Karpas-422 (cell line): ENCODE results near the gene EVA1A. TPM values are rescaled to one million over a fixed set of nuclear protein-coding genes. Genes with fewer than 3 reads are reported as not detected.
A peak's percentile ranks its signal among the peaks of the same experiment; 100 is the strongest.

Source experiments
- DNase-seq: peaks from one replicate; pipeline ENCODE4 v3.0.0-alpha.2; 2015
- H2AFZ ChIP-seq: fragments of 200-600 bp; sonication (generic); 2 replicates; pipeline ENCODE4 v1.6.1; 2014; ENCODE audit warnings: antibody characterized with exemption, low read length, mixed read lengths
- H3K27ac ChIP-seq: fragments of 200-600 bp; sonication (generic); 2 replicates; pipeline ENCODE4 v1.5.1; 2014; ENCODE audit warnings: mild to moderate bottlenecking, low read length, moderate library complexity
- H3K27me3 ChIP-seq: fragments of 200-600 bp; sonication (generic); 2 replicates; pipeline ENCODE4 v1.6.1; 2014; ENCODE audit warnings: low read length, mixed read lengths
- H3K36me3 ChIP-seq: fragments of 200-600 bp; sonication (generic); 2 replicates; pipeline ENCODE4 v1.6.1; 2014; ENCODE audit warnings: low read length, mixed read lengths; ENCODE audit not compliant: insufficient read depth
- H3K4me1 ChIP-seq: fragments of 200-600 bp; sonication (generic); 2 replicates; pipeline ENCODE4 v1.6.1; 2014; ENCODE audit warnings: mild to moderate bottlenecking, low read length, mixed read lengths
- H3K4me2 ChIP-seq: fragments of 200-600 bp; sonication (generic); 2 replicates; pipeline ENCODE4 v1.6.1; 2014; ENCODE audit warnings: low read length, low read depth, mild to moderate bottlenecking; ENCODE audit not compliant: poor library complexity, severe bottlenecking
- H3K4me3 ChIP-seq: fragments of 200-600 bp; sonication (generic); 2 replicates; pipeline ENCODE4 v1.5.1; 2014; ENCODE audit warnings: mild to moderate bottlenecking, antibody characterized with exemption, low read length, mixed read lengths
- H3K79me2 ChIP-seq: fragments of 200-600 bp; sonication (generic); 2 replicates; pipeline ENCODE4 v1.6.1; 2014; ENCODE audit warnings: mild to moderate bottlenecking, low read length, mixed read lengths
- H3K9ac ChIP-seq: fragments of 200-600 bp; sonication (generic); 2 replicates; pipeline ENCODE4 v1.6.0; 2014; ENCODE audit warnings: low read length
- H3K9me2 ChIP-seq: fragments of 200-600 bp; sonication (generic), shearing (Covaris generic); replicated peaks from 2 replicates; pipeline ENCODE4 v1.6.0; 2014; ENCODE audit warnings: mild to moderate bottlenecking, low read length, moderate library complexity; ENCODE audit not compliant: insufficient read depth
- H3K9me3 ChIP-seq: fragments of 300-700, 200-600 bp; sonication (generic); 2 replicates; pipeline ENCODE4 v1.6.1; 2014; ENCODE audit warnings: low read length, mixed read lengths
- H4K20me1 ChIP-seq: fragments of 200-600 bp; sonication (generic); 2 replicates; pipeline ENCODE4 v1.6.1; 2014; ENCODE audit warnings: mild to moderate bottlenecking, antibody characterized with exemption, low read length, low read depth; ENCODE audit not compliant: insufficient read depth
- total RNA-seq: library from RNA; depleted of rRNA; stranded (reverse); fragments of >200 nt; shearing (Covaris generic); gene quantifications from 2 replicates; pipeline ENCODE4 v1.2.3, GENCODE V29; 2014; ENCODE audit warnings: low replicate concordance; rRNA removed

Gene EVA1A, protein sequence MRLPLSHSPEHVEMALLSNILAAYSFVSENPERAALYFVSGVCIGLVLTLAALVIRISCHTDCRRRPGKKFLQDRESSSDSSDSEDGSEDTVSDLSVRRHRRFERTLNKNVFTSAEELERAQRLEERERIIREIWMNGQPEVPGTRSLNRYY
- not detected in 2 replicates for total RNA-seq

DNA sequence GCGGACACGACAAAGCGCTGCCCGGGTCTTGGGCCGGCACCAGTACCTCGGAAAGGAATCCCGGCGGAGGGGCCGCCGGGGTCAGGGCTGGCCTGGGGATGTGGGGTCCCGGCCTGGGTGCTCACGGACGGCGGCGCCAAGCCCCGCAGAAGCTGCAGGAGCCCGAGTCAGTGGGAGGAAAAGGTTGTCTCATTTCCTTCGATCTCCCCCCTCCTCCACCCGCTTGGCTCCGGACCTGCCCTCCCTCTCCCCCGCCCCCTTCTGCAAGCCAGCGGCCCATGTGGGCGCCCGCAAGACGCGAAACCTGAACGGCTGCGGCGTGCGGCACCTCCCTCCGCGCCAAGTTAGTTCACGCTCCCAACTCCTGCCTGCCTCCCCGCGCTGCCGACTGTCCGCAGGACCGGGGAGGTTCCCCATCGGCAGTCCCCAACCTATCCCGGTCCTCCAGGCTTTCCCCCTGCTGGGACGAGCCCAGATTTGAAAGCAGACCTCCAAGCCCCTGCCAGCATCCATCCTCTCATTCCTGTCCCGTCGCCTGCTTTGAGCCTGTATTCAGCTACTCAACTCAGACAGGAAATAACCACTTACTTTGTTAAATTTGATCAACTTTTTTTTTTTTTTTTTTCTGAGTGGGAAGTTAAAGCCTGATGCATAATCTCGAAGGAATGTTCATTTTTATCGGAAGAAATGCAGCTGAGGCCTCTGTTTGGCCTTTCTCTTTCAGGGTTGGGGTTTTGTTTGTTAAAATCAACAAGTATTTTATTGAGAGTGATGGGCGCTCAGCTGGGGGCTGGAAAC lies at the start of gene EVA1A:
Gene EVA1A (minus strand): TSS at position 172 of the 798 bp plus-strand sequence. CDS start 42,799 bp downstream, outside the sequence.
- H3K4me1 ChIP-seq, result no peaks in the 10 kb centered on the region
- no peaks in the 10 kb centered on the region for H3K79me2 ChIP-seq
- H2AFZ ChIP-seq, result no peak within 1 kb of the TSS
- no peak within 1 kb of the TSS for H3K4me3 ChIP-seq
- no peak for DNase-seq
- H3K36me3 ChIP-seq, result no peaks in the 10 kb centered on the region
- no peaks in the 10 kb centered on the region for H3K9me2 ChIP-seq
- no peak within 1 kb of the TSS for H3K27ac ChIP-seq
- no peaks in the 10 kb centered on the region for H4K20me1 ChIP-seq
- H3K27me3 ChIP-seq, result no peaks in the 10 kb centered on the region
- no peak within 1 kb of the TSS for H3K4me2 ChIP-seq
- H3K9ac ChIP-seq, result no peak within 1 kb of the TSS
- no peaks in the 10 kb centered on the region for H3K9me3 ChIP-seq

DNA sequence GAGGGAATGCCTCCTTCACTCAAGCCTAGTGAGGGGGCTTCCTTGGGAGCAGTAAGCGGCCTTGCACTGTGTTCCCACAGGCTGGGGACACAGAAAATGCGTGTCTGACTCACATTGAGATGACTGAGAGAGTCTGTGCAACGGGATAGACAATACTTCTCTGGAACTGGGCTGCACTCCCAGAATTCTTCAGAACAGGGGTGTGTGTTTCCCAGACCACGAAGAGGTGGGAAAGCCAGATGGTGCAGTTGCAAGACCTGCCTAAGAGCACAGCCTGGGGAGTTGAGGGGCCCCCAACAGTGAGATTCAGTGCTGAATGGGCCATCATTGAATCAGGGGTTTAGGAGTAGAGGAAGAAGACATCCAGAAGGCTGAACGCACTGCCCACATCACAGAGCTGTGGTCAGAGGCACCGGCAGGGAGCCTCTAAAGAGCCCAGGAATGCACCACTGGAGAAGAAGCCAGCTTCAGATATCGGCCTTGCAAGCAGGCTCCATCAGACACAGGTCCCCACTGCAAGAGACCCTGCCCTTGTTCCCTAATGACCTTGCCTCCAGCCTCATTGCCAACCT lies 49.3 kb upstream of the EVA1A start:
- H3K27me3 ChIP-seq, result no peaks in the 10 kb centered on the region
- H4K20me1 ChIP-seq, result no peaks in the 10 kb centered on the region; the same call in 1 of the 2 replicates
- H2AFZ ChIP-seq, result no peak overlapping the region
- H3K4me3 ChIP-seq, result no peak overlapping the region
- H3K9me2 ChIP-seq, result no peaks in the 10 kb centered on the region
- H3K27ac ChIP-seq, result no peak overlapping the region
- no peaks in the 10 kb centered on the region for H3K79me2 ChIP-seq
- H3K4me2 ChIP-seq, result no peak overlapping the region
- H3K9me3 ChIP-seq, result no peaks in the 10 kb centered on the region
- H3K9ac ChIP-seq, result no peak overlapping the region
- no peak for DNase-seq
- no peaks in the 10 kb centered on the region for H3K36me3 ChIP-seq
- H3K4me1 ChIP-seq, result no peaks in the 10 kb centered on the region

DNA sequence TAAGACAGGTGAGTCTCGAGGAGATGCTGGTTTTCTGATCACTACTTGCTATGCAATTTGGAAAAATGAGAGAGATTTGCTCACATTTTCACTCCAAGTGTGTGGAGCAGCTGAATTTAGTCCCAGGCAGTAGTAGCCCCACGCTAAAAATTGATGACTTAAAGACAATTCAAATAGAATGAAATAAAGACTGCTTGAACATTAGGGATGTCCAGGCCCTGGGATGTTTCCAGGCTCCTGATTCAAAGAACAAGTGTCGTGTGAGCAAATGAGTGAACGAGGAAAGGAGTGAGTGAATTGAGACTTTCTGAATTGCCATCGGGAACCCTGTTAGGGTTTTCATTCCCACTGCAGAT lies 48.6 kb upstream of the EVA1A start:
- Histone ChIP-seq H3K4me3 (no peak overlapping the region), H3K4me1 (no peaks in the 10 kb centered on the region), H3K9me2 (no peaks in the 10 kb centered on the region), H3K27me3 (no peaks in the 10 kb centered on the region), H3K79me2 (no peaks in the 10 kb centered on the region), H3K36me3 (no peaks in the 10 kb centered on the region), H2AFZ (no peak overlapping the region), H3K9me3 (no peaks in the 10 kb centered on the region), H3K4me2 (no peak overlapping the region), H3K9ac (no peak overlapping the region), H3K27ac (no peak overlapping the region), H4K20me1 (no peaks in the 10 kb centered on the region; the same call in 1 of the 2 replicates)
- no peak for DNase-seq

DNA sequence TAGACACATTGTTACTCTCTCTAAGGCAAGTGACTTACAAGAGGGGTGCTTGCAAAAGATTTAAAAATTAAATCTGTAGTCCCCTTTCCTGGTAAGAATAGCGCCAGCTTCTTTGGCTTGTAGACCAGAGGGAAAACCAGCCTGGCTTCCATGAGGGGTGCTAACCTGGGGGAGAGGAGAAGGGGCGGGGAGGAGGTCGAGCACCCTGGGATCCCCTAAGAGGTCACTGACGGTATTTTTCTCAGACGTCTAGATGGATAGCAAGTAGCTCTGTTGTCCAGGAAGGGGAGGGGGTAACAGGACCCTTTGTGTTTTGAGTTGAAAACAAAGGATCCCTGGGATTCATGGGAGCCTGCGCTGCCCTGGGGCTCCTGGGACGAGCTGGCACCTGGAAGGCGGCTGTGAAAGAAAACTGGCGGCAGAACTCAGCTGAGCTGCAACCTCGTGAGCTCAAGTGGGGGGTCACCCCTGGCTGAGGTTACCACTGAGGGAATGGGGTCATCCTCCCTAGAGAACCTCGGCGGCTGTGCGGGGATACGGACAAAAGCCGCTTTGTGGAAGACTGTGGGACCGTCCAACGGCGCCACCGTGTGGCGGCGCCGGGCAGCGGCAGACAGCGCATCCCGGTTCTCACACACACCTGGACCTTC lies 48.1 kb upstream of the EVA1A start:
- Histone ChIP-seq H3K9me3 (no peaks in the 10 kb centered on the region), H4K20me1 (no peaks in the 10 kb centered on the region; the same call in 1 of the 2 replicates), H3K79me2 (no peaks in the 10 kb centered on the region), H3K9me2 (no peaks in the 10 kb centered on the region), H3K4me2 (no peak overlapping the region), H3K27ac (no peak overlapping the region), H3K9ac (no peak overlapping the region), H3K27me3 (no peaks in the 10 kb centered on the region), H3K36me3 (no peaks in the 10 kb centered on the region), H3K4me1 (no peaks in the 10 kb centered on the region), H2AFZ (no peak overlapping the region), H3K4me3 (no peak overlapping the region)
- peak; percentile 82 for DNase-seq

DNA sequence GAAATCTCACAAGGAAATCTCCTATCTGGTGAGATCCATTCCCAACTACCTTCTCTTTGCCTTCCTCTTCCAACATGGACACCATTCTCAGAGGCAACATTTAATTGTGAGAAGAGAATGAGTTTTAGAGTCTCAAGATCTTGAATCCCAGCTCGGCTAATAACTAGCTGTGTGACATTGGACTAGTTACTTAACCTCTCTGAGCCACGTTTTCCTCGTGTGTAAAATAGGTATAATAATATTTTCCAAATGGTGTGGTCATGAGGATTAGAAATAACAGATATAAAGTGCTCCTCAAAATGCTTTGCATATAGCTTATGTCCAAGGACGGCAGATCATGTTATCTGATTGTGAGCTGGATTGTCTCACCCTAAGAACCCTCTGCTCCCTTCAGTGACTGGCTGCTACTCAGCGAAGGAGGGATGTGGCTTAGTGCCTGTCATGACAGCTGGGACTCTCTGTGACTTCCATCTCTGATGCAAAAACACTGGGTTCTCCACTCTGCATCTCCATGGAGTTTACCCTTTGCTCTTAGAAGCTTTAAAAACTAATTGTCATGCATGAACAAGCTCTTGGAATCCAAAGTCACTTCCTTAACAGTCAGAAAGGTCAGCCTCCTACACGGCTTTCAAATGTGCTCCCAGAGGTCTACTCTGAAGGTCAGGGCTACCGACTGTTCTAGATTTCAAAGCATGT lies 47.4 kb upstream of the EVA1A start:
- DNase-seq, result no peak
- Histone ChIP-seq H3K27ac (no peak overlapping the region), H3K4me2 (no peak overlapping the region), H3K9me3 (no peaks in the 10 kb centered on the region), H3K9ac (no peak overlapping the region), H3K4me3 (no peak overlapping the region), H3K4me1 (no peaks in the 10 kb centered on the region), H3K36me3 (no peaks in the 10 kb centered on the region), H2AFZ (no peak overlapping the region), H4K20me1 (no peaks in the 10 kb centered on the region; the same call in 1 of the 2 replicates), H3K27me3 (no peaks in the 10 kb centered on the region), H3K79me2 (no peaks in the 10 kb centered on the region), H3K9me2 (no peaks in the 10 kb centered on the region)

DNA sequence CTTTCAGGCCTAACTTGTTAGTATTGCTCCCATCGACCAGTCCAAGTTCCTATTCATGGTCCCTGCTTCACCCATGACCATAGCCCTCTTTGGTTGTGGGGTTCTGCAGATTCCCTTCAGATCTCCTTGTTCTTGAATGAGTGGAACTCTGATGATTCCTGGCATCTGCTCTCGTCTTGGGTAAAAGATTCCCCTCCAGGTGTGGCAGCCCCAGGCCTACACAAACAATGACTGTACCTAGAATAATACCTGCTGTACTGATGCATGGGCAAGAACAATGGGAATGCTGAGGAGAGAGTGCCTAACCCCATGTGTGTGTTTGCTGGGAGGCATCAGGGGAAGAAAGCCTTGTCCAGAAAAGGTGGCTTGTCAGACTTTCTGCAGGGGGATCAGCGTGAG lies 46.7 kb upstream of the EVA1A start:
- no peaks in the 10 kb centered on the region for H3K9me2 ChIP-seq
- H3K79me2 ChIP-seq, result no peaks in the 10 kb centered on the region
- no peak overlapping the region for H3K27ac ChIP-seq
- no peaks in the 10 kb centered on the region for H3K36me3 ChIP-seq
- no peak overlapping the region for H3K9ac ChIP-seq
- no peak overlapping the region for H3K4me2 ChIP-seq
- H2AFZ ChIP-seq, result no peak overlapping the region
- H3K4me1 ChIP-seq, result no peaks in the 10 kb centered on the region
- no peaks in the 10 kb centered on the region for H3K9me3 ChIP-seq
- H4K20me1 ChIP-seq, result no peaks in the 10 kb centered on the region; the same call in 1 of the 2 replicates
- no peaks in the 10 kb centered on the region for H3K27me3 ChIP-seq
- H3K4me3 ChIP-seq, result no peak overlapping the region
- no peak for DNase-seq

DNA sequence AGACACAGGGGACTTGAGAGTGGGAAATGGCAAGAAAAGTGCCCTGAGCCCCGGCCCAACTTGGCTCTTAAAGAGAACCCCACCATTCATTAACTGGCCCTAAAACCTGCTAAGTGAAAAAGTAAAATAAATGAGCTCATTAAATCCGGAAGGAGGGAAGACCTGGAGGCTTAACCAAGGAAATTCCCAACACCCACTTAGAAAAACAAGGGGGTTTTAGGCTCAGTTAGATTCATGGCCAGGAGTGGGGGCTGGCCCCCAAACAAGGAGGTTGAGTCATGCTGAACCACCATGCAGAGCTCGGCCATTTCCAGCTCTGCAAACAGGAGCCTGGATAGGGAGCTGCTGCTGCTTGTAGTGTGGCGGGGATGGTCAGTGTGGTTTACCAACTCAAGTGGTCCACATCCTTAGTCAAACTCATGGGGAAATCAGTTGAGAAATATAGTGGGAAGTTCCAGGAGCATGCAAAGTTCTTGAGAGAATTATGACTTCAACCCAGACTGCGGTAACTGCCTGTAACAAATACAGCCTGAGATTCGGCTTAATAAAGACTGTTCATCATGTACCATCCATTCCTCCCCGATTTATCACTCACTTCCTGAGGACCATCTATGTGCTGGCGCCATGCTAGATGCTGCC lies 46.1 kb upstream of the EVA1A start:
- H3K79me2 ChIP-seq, result no peaks in the 10 kb centered on the region
- no peak overlapping the region for H3K27ac ChIP-seq
- no peaks in the 10 kb centered on the region for H3K27me3 ChIP-seq
- H3K4me2 ChIP-seq, result no peak overlapping the region
- DNase-seq, result no peak
- no peak overlapping the region for H3K9ac ChIP-seq
- no peak overlapping the region for H2AFZ ChIP-seq
- H3K4me1 ChIP-seq, result no peaks in the 10 kb centered on the region
- no peaks in the 10 kb centered on the region for H3K9me2 ChIP-seq
- no peaks in the 10 kb centered on the region for H3K36me3 ChIP-seq
- H4K20me1 ChIP-seq, result no peaks in the 10 kb centered on the region; the same call in 1 of the 2 replicates
- no peaks in the 10 kb centered on the region for H3K9me3 ChIP-seq
- H3K4me3 ChIP-seq, result no peak overlapping the region
